Esophagus squamous epithelium (tissue), 5 donors: ENCODE data around the gene CECR2. TPM values are rescaled to one million over a fixed set of nuclear protein-coding genes. Genes with fewer than 3 reads are reported as not detected.

Source experiments
- DNase-seq: peaks from one replicate; lab custom pipeline; 2025; lab: John Stamatoyannopoulos, UW
- H3K27ac ChIP-seq, 4 donors: fragments of 200-600 bp; sonication (generic); one replicate each; pipeline ENCODE4 v1.5.1; 2016 to 2019; ENCODE audit warnings: mild to moderate bottlenecking in 1 of 4
- H3K27me3 ChIP-seq, 4 donors: fragments of 200-600 bp; sonication (generic); 1 replicate in 3 of 4; 2 replicates in 1 of 4; pipeline versions ENCODE4 v1.5.1 to v1.6.0; 2017 to 2021; ENCODE audit warnings: antibody characterized with exemption in 1 of 4
- H3K36me3 ChIP-seq, 3 donors: fragments of 200-600 bp; sonication (generic); one replicate each; pipeline ENCODE4 v1.5.1; 2016 to 2019
- H3K4me1 ChIP-seq, 3 donors: fragments of 200-600 bp; sonication (generic); one replicate each; pipeline ENCODE4 v1.5.1; 2017 to 2019
- H3K4me3 ChIP-seq, 4 donors: fragments of 200-600 bp; sonication (generic); 1 replicate in 3 of 4; 2 replicates in 1 of 4; pipeline ENCODE4 v1.5.1; 2016 to 2019; ENCODE audit warnings: mild to moderate bottlenecking in 2 of 4, moderate library complexity in 1 of 4
- H3K9me3 ChIP-seq, 3 donors: fragments of 200-600 bp; sonication (generic); one replicate each; pipeline ENCODE4 v1.5.1; 2016 to 2019
- POLR2A ChIP-seq, 4 donors: fragments of 450-650 bp; IDR thresholded peaks; one replicate each; pipeline ENCODE4 v1.6.1; 2017; ENCODE audit warnings: antibody characterized with exemption in 4 of 4, mild to moderate bottlenecking in 4 of 4, moderate library complexity in 3 of 4
- WGBS, 2 donors: methylation state at CpG; one replicate each; pipeline ENCODE4 v1.1.5; 2018; 5-methylcytosine and 5-hydroxymethylcytosine counted together
- intact Hi-C: fragments of 100-400 bp; cut with DNase I; formaldehyde crosslinking; loops from one replicate; pipeline ENCODE4 v1.15.0; 2022
- total RNA-seq, 4 donors: library from RNA; depleted of rRNA; stranded (reverse); fragments of >200 nt; gene quantifications; one replicate each; pipeline ENCODE4 v1.1.0, GENCODE V29; 2016
- TF ChIP-seq, protein P1 (sequence below), 6 experiments: fragments of 450-650 bp in 4 of 6; fragments of 200-600 bp in 2 of 6; sonication (generic) in 2 of 6; IDR thresholded peaks; one replicate each; pipeline ENCODE4 v1.5.1; 2016 to 2019; ENCODE audit warnings: antibody characterized with exemption in 6 of 6, mild to moderate bottlenecking in 4 of 6, moderate library complexity in 4 of 6
- donor health status: DM: yes; HTN: yes; CAD: no.

CECR2 gene
- total RNA-seq, 4 donors from 2014 or later = 0.13 to 0.57 (median 0.26) TPM

GRCh38 chr22:17481424-17481823 lies 112.2 kb downstream of the CECR2 start:
- H3K27me3 ChIP-seq = peaks cover 0 to 25% (median 0%) of the 10 kb centered on the region in 4 donors
- no peaks in the 10 kb centered on the region for H3K36me3 ChIP-seq
- no peak for DNase-seq
- no peaks in the 10 kb centered on the region for H3K4me1 ChIP-seq
- no peak overlapping the region for H3K27ac ChIP-seq
- no peak overlapping the region for H3K4me3 ChIP-seq
- 73 to 75% methylated on average over 5 of the region's 5 CpGs for WGBS, 2 donors
- intact Hi-C loops = no loop called here
- TF ChIP-seq, protein P1, sequence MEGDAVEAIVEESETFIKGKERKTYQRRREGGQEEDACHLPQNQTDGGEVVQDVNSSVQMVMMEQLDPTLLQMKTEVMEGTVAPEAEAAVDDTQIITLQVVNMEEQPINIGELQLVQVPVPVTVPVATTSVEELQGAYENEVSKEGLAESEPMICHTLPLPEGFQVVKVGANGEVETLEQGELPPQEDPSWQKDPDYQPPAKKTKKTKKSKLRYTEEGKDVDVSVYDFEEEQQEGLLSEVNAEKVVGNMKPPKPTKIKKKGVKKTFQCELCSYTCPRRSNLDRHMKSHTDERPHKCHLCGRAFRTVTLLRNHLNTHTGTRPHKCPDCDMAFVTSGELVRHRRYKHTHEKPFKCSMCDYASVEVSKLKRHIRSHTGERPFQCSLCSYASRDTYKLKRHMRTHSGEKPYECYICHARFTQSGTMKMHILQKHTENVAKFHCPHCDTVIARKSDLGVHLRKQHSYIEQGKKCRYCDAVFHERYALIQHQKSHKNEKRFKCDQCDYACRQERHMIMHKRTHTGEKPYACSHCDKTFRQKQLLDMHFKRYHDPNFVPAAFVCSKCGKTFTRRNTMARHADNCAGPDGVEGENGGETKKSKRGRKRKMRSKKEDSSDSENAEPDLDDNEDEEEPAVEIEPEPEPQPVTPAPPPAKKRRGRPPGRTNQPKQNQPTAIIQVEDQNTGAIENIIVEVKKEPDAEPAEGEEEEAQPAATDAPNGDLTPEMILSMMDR (IDR thresholded peaks at IDR 0.05) = no peak
- no peak for TF ChIP-seq POLR2A (IDR thresholded peaks at IDR 0.05)
- H3K9me3 ChIP-seq = no peaks in the 10 kb centered on the region

- TF ChIP-seq POLR2A (IDR thresholded peaks at IDR 0.05) = no peak
- TF ChIP-seq, protein P1 (IDR thresholded peaks at IDR 0.05) = no peak
- H3K36me3 ChIP-seq = no peaks in the 10 kb centered on the region
- WGBS, 2 donors = 38 to 66% methylated on average over 2 of the region's 2 CpGs
- intact Hi-C loops = no loop called here
- no peaks in the 10 kb centered on the region for H3K9me3 ChIP-seq
- DNase-seq = no peak
- H3K4me1 ChIP-seq = no peaks in the 10 kb centered on the region
- H3K27ac ChIP-seq = no peak overlapping the region
- peaks cover 0 to 8% (median 0%) of the 10 kb centered on the region in 4 donors for H3K27me3 ChIP-seq
- no peak overlapping the region for H3K4me3 ChIP-seq
Observed at GRCh38 chr22:17483688-17484372, 114.6 kb downstream of the CECR2 start.

GRCh38 chr22:17484608-17485007 lies 115.3 kb downstream of the CECR2 start:
- H3K4me1 ChIP-seq = no peaks in the 10 kb centered on the region
- no peak for DNase-seq
- intact Hi-C loops = no loop called here

DNA sequence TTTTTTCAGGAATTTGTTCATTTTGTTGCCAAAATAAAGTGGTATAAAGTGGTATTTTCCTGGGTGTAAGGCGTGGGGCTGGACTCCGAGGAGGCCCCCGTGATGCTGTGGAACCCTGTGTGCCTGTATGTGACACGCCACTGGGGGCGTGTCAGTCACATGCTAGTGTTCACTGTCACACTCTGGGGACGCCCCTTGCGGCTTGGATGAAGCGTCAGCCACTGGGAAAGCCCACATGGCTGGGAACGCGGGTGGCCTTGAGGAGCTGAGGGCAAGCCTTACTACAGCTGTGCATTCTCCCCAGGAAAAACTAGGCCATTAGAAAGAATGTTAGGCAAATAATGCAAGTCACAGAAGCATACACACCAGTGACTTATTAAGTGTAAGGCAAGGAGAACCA lies 117.1 kb downstream of the CECR2 start:
- Histone ChIP-seq H3K36me3 (no peaks in the 10 kb centered on the region), H3K4me3 (no peak overlapping the region), H3K27me3 (no peaks in the 10 kb centered on the region), H3K4me1 (no peaks in the 10 kb centered on the region), H3K9me3 (no peaks in the 10 kb centered on the region), H3K27ac (no peak overlapping the region)
- TF ChIP-seq POLR2A (IDR thresholded peaks at IDR 0.05) = no peak
- TF ChIP-seq, protein P1 (IDR thresholded peaks at IDR 0.05) = no peak
- 58 to 75% methylated on average over 8 of the region's 10 CpGs for WGBS, 2 donors
- intact Hi-C loops = no loop called here
- DNase-seq = no peak

More at GRCh38 chr22:17484608-17485007, 115.3 kb downstream of the CECR2 start:
- Histone ChIP-seq H3K4me3 (no peak overlapping the region), H3K9me3 (no peaks in the 10 kb centered on the region), H3K27me3 (peaks cover 0 to 8% (median 0%) of the 10 kb centered on the region in 4 donors), H3K27ac (no peak overlapping the region), H3K36me3 (no peaks in the 10 kb centered on the region)
- TF ChIP-seq, protein P1 (IDR thresholded peaks at IDR 0.05) = no peak
- no peak for TF ChIP-seq POLR2A (IDR thresholded peaks at IDR 0.05)
- 72 to 81% methylated on average over 10 of the region's 12 CpGs for WGBS, 2 donors

- DNase-seq = no peak
- TF ChIP-seq, protein P1 (IDR thresholded peaks at IDR 0.05) = no peak
- TF ChIP-seq POLR2A (IDR thresholded peaks at IDR 0.05) = no peak
- H3K27me3 ChIP-seq = no peaks in the 10 kb centered on the region
Observed at GRCh38 chr22:17486719-17487118, 117.5 kb downstream of the CECR2 start.

More at GRCh38 chr22:17486719-17487118, 117.5 kb downstream of the CECR2 start:
- no peak overlapping the region for H3K4me3 ChIP-seq
- no peaks in the 10 kb centered on the region for H3K36me3 ChIP-seq
- H3K4me1 ChIP-seq = no peaks in the 10 kb centered on the region
- no peak overlapping the region for H3K27ac ChIP-seq
- intact Hi-C loops = no loop called here
- 84 to 85% methylated on average over 10 of the region's 10 CpGs for WGBS, 2 donors
- no peaks in the 10 kb centered on the region for H3K9me3 ChIP-seq
